NCI-H82 treated with DMSO at 0.1 percent for 48 hours (cell line): ENCODE results near the gene FBXO2.

ENCODE experiments used
- DNase-seq: peaks from one replicate; lab custom pipeline; 2025; ENCODE audit not compliant: unreplicated experiment; lab: John Stamatoyannopoulos, UW

Gene FBXO2

GRCh38 chr1:11682287-11682771 lies 28.1 kb upstream of the FBXO2 start:
- no peak for DNase-seq

- peak; percentile 84 for DNase-seq
Observed at GRCh38 chr1:11681071-11681771, 27.0 kb upstream of the FBXO2 start, which contains the start of gene MAD2L2. MAD2L2 (minus strand) TSS chr1:11681148; CDS start chr1:11680601, 547 bp downstream.

- no peak for DNase-seq
Observed at GRCh38 chr1:11680270-11681070, 26.2 kb upstream of the FBXO2 start.

GRCh38 chr1:11678442-11678841 lies 24.2 kb upstream of the FBXO2 start:
- no peak for DNase-seq

GRCh38 chr1:11676386-11677103 lies 22.3 kb upstream of the FBXO2 start:
- no peak for DNase-seq

GRCh38 chr1:11675325-11675724 lies 21.1 kb upstream of the FBXO2 start:
- DNase-seq, result no peak

- no peak for DNase-seq
Observed at GRCh38 chr1:11674488-11674887, 20.3 kb upstream of the FBXO2 start.

GRCh38 chr1:11673089-11673769 lies 19.0 kb upstream of the FBXO2 start:
- no peak for DNase-seq

GRCh38 chr1:11671544-11672286 lies 17.5 kb upstream of the FBXO2 start:
- no peak for DNase-seq

GRCh38 chr1:11671205-11671543 lies 16.9 kb upstream of the FBXO2 start:
- DNase-seq, result no peak

GRCh38 chr1:11670747-11671146 lies 16.5 kb upstream of the FBXO2 start:
- no peak for DNase-seq

- DNase-seq, result no peak
Observed at GRCh38 chr1:11668516-11668915, 14.3 kb upstream of the FBXO2 start.

- no peak for DNase-seq
Observed at GRCh38 chr1:11664336-11665065, 10.3 kb upstream of the FBXO2 start.

GRCh38 chr1:11661103-11661502 lies 6.9 kb upstream of the FBXO2 start:
- no peak for DNase-seq

GRCh38 chr1:11659748-11660147 lies 5.5 kb upstream of the FBXO2 start:
- no peak for DNase-seq

GRCh38 chr1:11658542-11658941 lies 4.3 kb upstream of the FBXO2 start:
- DNase-seq, result no peak

GRCh38 chr1:11657654-11658053 lies 3.4 kb upstream of the FBXO2 start:
- no peak for DNase-seq

GRCh38 chr1:11654939-11655808 lies 945 bp upstream of the FBXO2 start:
- no peak for DNase-seq

GRCh38 chr1:11653861-11654136 lies 430 bp downstream of the FBXO2 start:
- no peak for DNase-seq
